AG09319 (cell line): Measurements from ENCODE around the gene FSTL1.

Experiments
- DNase-seq: peaks from one replicate; pipeline ENCODE4 v3.0.0-alpha.2; 2010; ENCODE audit warnings: low read depth; ENCODE audit errors: extremely low read depth
- TF ChIP-seq, protein P1 (sequence below): IDR thresholded peaks from 2 replicates; pipeline ENCODE4 v1.5.1; 2011; ENCODE audit warnings: low read depth, mild to moderate bottlenecking, inconsistent platforms, low read length, moderate library complexity

The FSTL1 gene

DNA sequence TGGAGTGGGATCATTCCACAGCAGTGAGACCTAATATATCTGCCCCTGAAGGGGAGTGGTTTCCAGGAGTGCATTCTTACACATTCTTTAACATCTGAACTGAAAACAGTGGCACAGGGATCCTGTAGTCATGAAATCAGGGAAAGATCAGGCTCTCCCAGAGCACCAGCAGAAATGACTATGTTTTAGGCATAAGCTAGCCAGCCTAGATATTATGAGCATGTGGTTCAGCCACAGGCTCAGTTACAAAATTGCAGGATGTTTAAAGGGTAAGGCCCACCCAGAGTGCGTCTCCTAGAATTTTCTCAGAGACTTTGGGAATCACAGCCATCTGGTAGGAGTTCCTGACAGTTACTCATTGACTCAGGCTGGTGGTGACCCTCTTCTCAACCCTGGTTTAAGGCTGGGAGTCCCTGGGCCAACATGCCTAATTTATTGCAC is 20.9 kb downstream of the FSTL1 start:
- DNase-seq, result no peak
- TF ChIP-seq, protein P1, sequence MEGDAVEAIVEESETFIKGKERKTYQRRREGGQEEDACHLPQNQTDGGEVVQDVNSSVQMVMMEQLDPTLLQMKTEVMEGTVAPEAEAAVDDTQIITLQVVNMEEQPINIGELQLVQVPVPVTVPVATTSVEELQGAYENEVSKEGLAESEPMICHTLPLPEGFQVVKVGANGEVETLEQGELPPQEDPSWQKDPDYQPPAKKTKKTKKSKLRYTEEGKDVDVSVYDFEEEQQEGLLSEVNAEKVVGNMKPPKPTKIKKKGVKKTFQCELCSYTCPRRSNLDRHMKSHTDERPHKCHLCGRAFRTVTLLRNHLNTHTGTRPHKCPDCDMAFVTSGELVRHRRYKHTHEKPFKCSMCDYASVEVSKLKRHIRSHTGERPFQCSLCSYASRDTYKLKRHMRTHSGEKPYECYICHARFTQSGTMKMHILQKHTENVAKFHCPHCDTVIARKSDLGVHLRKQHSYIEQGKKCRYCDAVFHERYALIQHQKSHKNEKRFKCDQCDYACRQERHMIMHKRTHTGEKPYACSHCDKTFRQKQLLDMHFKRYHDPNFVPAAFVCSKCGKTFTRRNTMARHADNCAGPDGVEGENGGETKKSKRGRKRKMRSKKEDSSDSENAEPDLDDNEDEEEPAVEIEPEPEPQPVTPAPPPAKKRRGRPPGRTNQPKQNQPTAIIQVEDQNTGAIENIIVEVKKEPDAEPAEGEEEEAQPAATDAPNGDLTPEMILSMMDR, result no peak

DNA sequence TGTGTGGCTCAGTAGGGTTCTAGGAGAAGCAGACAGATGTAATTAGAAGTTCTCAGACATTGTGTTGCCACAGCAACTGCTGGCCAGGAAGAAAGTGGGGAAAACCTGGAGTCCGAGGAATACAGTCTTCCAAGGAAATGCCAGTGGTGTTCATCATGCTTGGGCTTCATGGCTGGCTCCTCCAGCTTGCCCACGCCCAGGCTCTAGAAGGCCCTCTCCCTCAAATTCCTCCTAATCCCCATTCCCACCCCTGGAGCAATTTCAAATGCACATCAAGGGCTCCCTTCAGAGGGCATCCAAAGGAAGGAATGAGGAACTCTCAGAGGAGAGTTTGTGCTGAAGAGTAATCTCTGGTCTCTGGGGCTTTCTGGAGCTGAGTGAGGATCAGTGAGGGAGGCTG is 21.9 kb downstream of the FSTL1 start:
- DNase-seq, result no peak
- TF ChIP-seq, protein P1, result no peak

DNA sequence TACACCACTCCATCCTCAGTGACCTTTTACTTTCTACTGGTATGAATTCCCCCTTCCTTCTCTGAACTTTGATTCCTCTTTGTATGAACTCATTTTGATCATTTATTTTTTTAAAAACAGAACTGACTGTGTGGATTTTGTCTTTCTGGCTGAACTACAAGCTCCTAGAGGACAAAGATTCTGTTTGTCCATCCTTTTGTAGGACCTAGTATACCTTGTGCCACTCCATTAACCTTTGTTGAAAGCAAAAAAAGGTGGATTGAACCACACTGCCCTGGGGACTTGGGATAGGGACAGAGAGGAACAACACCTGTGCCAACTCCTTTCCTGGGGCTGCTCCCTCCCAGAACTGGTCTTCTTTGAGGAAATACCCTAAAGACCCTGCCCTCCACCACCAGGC is 23.6 kb downstream of the FSTL1 start:
- TF ChIP-seq, protein P1, result no peak
- DNase-seq, result no peak

DNA sequence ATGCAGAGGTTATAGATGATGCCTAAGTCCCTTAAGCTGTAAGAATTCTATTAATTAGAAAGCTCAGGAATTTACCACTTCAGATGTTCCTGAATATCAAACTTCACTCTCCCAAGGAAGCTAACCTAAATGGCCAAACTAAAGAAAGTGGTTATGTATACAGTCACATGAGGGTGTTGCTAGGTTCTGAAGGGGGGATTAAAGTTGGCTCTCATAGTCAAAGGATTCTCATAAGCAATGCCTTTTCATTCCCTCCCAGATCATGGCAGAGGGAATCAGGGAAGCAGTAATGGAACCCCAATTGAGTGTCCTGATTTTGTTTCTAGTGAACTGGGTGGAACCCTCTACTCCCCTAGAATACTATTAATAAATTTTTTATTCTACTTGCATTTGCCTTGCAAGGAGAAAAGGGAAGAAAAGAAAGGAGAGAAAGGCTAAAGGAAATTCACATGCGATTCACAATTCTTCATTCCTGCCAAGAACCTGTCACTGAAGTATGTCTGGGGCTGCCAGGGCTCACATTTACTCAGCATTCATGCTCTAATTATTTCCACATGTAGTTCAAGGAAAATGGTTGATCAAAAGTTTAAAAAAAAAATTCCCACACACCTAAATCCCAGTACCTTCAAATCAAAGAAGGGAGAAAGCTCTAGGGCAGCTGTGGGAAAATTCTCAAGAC is 25.1 kb downstream of the FSTL1 start:
- peak; percentile 86 for DNase-seq
- TF ChIP-seq, protein P1, result no peak

DNA sequence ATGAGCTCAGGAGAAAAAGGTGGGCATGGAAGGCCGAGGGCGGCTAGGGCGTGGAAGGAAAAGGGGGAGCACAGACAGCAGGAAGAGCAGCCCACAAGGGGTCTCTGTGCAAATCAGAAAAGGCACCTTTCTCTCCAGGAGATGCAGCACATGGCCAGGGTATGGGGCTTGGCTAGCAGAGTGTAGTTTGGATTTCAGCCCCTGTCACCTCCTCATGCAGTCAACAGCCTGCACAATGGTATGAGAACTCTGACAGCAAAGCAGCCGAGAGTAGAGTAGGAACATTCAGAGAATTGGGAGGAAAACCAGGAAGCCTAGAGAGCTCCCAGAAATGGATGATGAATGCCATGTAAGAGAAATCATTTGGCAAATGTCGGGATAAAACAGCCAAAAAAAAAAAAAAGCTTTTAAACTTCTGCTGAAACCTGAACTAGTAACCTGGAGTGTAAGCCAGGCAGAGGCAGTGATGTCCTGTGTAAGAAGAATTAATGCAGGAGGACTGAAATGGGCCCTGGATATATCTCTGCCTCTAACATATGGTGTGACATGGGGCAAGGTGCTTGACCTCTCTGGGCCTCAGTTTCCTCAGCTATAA is 25.7 kb downstream of the FSTL1 start:
- TF ChIP-seq, protein P1, result no peak
- DNase-seq, result no peak

DNA sequence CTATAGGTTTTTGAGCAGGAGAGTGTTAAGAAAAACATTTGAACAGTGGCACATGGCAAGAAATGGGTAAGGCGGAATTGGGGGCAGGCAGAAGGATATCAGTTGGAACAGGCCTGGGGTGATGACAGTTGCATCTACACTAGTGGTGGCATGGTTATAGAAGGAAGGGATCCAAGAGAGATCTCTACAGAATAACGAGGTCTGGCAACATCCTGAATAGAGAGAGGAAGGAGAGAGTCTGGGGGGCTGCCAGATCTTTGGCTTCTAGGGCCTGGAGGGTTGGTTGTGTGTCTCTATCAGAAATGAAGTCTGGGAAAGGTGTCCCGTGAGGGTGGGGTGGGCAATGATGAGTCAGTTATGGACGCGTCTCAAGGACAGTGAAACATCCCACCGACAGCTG is 26.3 kb downstream of the FSTL1 start:
- no peak for DNase-seq
- TF ChIP-seq, protein P1, result no peak

DNA sequence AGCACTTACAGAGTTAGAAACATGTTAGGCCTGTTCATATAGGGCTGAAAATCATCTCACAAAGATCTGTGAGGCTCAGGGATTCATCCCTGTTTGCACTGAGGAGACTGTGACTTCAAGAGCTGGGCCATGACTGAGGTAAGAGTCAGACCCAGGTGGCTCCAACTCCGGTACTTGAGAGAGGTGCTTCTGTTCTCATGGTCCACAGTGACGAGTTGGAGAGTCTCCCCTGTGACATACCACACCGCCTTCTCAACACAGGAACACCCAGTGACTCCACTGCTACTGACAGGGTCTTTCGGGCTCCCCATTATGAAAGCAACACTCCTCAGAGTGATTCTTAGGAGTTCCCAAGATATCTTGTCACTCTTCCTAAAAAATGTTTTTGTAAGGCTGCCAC is 27.4 kb downstream of the FSTL1 start:
- DNase-seq, result no peak
- TF ChIP-seq, protein P1, result no peak
